K562 (cell line): ENCODE data around the gene CUX1. TPM values are rescaled to one million over a fixed set of nuclear protein-coding genes. Genes with fewer than 3 reads are reported as not detected.
A peak's percentile ranks its signal among the peaks of the same experiment; 100 is the strongest.

Experiments used
- ATAC-seq: fragments of 200-7000 bp; cut with Tn5 transposase; 3 replicates; pipeline ENCODE4 v1.9.1; 2020; ENCODE audit warnings: moderate library complexity
- BruUV-seq: library from RNA; stranded (reverse); fragments of 400-500 nt; replicated peaks from 2 replicates; lab custom pipeline; 2021; lab: Mats Ljungman, UMichigan
- CTCF ChIA-PET: fragments of 300-600 bp; formaldehyde crosslinking; extraction: SDS; loops from one replicate; lab custom pipeline; 2021; ENCODE audit warnings: low intra/inter-chr PET ratio; lab: Yijun Ruan, JAX
- POLR2A ChIA-PET: fragments of 300-600, 350-650 bp; sonication (Branson Sonifier 250); formaldehyde crosslinking; extraction: SDS; loops from one replicate; lab custom pipeline; 2021; ENCODE audit warnings: antibody characterized with exemption, inconsistent platforms; lab: Yijun Ruan, JAX
- DNase-seq, 4 experiments: peaks; one replicate each; pipeline versions ENCODE4 v3.0.0 to v3.0.0-alpha.2; 2011 to 2018; ENCODE audit warnings: low spot score in 3 of 4, mixed read lengths in 3 of 4; ENCODE audit errors: extremely low read depth in 1 of 4
- FAIRE-seq: peaks from 2 replicates; lab custom pipeline; 2011; peaks lifted over from hg19 to GRCh38; lab: Jason Lieb, UNC
- H2AFZ ChIP-seq: 2 replicates; pipeline ENCODE4 v1.6.0; 2011; ENCODE audit warnings: low read depth, low read length, control low read depth, inconsistent platforms
- H3K27ac ChIP-seq: fragments of 200-600 bp; 3 replicates; pipeline ENCODE4 v1.8.0; 2011; ENCODE audit warnings: low read depth, mild to moderate bottlenecking, control low read depth, inconsistent platforms, low read length, moderate library complexity, mixed read lengths; ENCODE audit errors: extremely low read depth
- H3K27me3 ChIP-seq, 2 experiments: fragments of 300-600 bp in 1 of 2; 2 replicates in 1 of 2; 3 replicates in 1 of 2; pipeline versions ENCODE4 v1.6.0 to v1.8.0; 2011; ENCODE audit warnings: inconsistent platforms in 2 of 2, low read length in 2 of 2, mild to moderate bottlenecking in 1 of 2, mixed read lengths in 1 of 2, moderate library complexity in 1 of 2; ENCODE audit not compliant: control insufficient read depth in 2 of 2, insufficient read depth in 2 of 2
- H3K36me3 ChIP-seq: fragments of 300-600 bp; 3 replicates; pipeline ENCODE4 v1.8.0; 2011; ENCODE audit warnings: mild to moderate bottlenecking, low read length, inconsistent platforms; ENCODE audit not compliant: control insufficient read depth, insufficient read depth
- H3K4me1 ChIP-seq, 2 experiments: fragments of 200-600 bp in 1 of 2; replicated peaks in 1 of 2; 2 replicates in 1 of 2; 3 replicates in 1 of 2; pipeline versions ENCODE4 v1.5.1 to v1.8.0; 2011; ENCODE audit warnings: inconsistent platforms in 2 of 2, low read length in 2 of 2, mild to moderate bottlenecking in 1 of 2, mixed read lengths in 1 of 2, moderate library complexity in 1 of 2; ENCODE audit not compliant: control insufficient read depth in 2 of 2, insufficient read depth in 2 of 2
- H3K4me2 ChIP-seq: 2 replicates; pipeline ENCODE4 v1.6.1; 2011; ENCODE audit warnings: low read length, control low read depth, inconsistent platforms, mixed read lengths; ENCODE audit not compliant: insufficient read depth
- H3K4me3 ChIP-seq: fragments of 200-600 bp; sonication (generic), shearing (Covaris generic); 2 replicates; pipeline ENCODE4 v1.5.1; 2016; ENCODE audit warnings: control low read depth, inconsistent platforms
- H3K79me2 ChIP-seq: fragments of 200-600 bp; 3 replicates; pipeline ENCODE4 v1.8.0; 2011; ENCODE audit warnings: low read length, inconsistent platforms; ENCODE audit not compliant: control insufficient read depth, insufficient read depth
- H3K9ac ChIP-seq, 2 experiments: 2 replicates each; pipeline versions ENCODE4 v1.6.0 to v1.6.1; 2011; ENCODE audit warnings: low read depth in 2 of 2, low read length in 2 of 2, control low read depth in 1 of 2, inconsistent platforms in 1 of 2, mild to moderate bottlenecking in 1 of 2, mixed read lengths in 1 of 2; ENCODE audit not compliant: insufficient read depth in 1 of 2
- H3K9me1 ChIP-seq: one replicate; pipeline ENCODE4 v1.6.0; 2011; ENCODE audit warnings: inconsistent platforms, mild to moderate bottlenecking, low read length, moderate library complexity; ENCODE audit not compliant: control insufficient read depth, insufficient read depth
- H3K9me3 ChIP-seq: replicated peaks from 2 replicates; pipeline ENCODE4 v1.5.1; 2011; ENCODE audit warnings: low read depth, low read length, inconsistent platforms; ENCODE audit not compliant: control insufficient read depth, insufficient read depth
- H4K20me1 ChIP-seq: replicated peaks from 2 replicates; pipeline ENCODE4 v1.6.1; 2011; ENCODE audit warnings: low read length, inconsistent platforms, mixed read lengths; ENCODE audit not compliant: control insufficient read depth, insufficient read depth
- CBX8 ChIP-seq: fragments of 200-600 bp; sonication (generic); IDR thresholded peaks from 2 replicates; pipeline ENCODE4 v1.6.1; 2012; ENCODE audit warnings: borderline replicate concordance, mixed run types, low read depth, mild to moderate bottlenecking, moderate library complexity, mixed read lengths, low read length, control low read depth, inconsistent platforms; ENCODE audit not compliant: poor library complexity, severe bottlenecking; ENCODE audit errors: extremely low read depth
- CTCF ChIP-seq, 3 experiments: IDR thresholded peaks in 2 of 3; conservative IDR thresholded peaks in 1 of 3; 2 replicates each; pipeline ENCODE4 v1.5.1; 2011 to 2012; ENCODE audit warnings: low read length in 3 of 3, mild to moderate bottlenecking in 3 of 3, control low read depth in 2 of 3, improper control_type of control experiment in 1 of 3, inconsistent platforms in 1 of 3, low read depth in 1 of 3, mixed read lengths in 1 of 3, moderate library complexity in 1 of 3; ENCODE audit not compliant: insufficient read depth in 2 of 3
- HMGN3 ChIP-seq: IDR thresholded peaks from 2 replicates; pipeline ENCODE4 v1.6.1; 2011; ENCODE audit warnings: borderline replicate concordance, low read depth, mild to moderate bottlenecking, mixed read lengths, low read length; ENCODE audit not compliant: insufficient read length; ENCODE audit errors: extremely low read depth
- REST ChIP-seq, 2 experiments: fragments of 450-650 bp; formaldehyde crosslinking in 1 of 2; IDR thresholded peaks; 2 replicates each; pipeline versions ENCODE4 v1.4.0 to v1.6.1; 2014 to 2020; ENCODE audit warnings: mild to moderate bottlenecking in 2 of 2, borderline replicate concordance in 1 of 2, low read depth in 1 of 2
- SIN3B ChIP-seq: fragments of 450-650 bp; IDR thresholded peaks from 2 replicates; pipeline ENCODE4 v1.6.1; 2017; ENCODE audit warnings: low read depth, mild to moderate bottlenecking, moderate library complexity
- VEZF1 ChIP-seq: fragments of 200-800 bp; sonication (Bioruptor generic); IDR thresholded peaks from 2 replicates; pipeline ENCODE4 v1.6.1; 2017; ENCODE audit warnings: missing genetic modification characterization, missing compliant biosample characterization
- ZNF384 ChIP-seq: IDR thresholded peaks from 2 replicates; pipeline ENCODE4 v1.6.1; 2012; ENCODE audit warnings: low read depth, low read length, improper control_type of control experiment
- WGBS: fragments of 100-300 bp; shearing (Covaris generic); methylation state at CpG from one replicate; pipeline ENCODE4 v1.1.6; 2016; ENCODE audit warnings: low coverage, mixed read lengths; ENCODE audit not compliant: insufficient coverage; ENCODE audit errors: missing lambda C conversion rate; 5-methylcytosine and 5-hydroxymethylcytosine counted together
- in situ Hi-C: fragments of 300-500 bp; cut with MboI; formaldehyde crosslinking; loops from 4 replicates; pipeline ENCODE4 v1.15.0; 2018; ENCODE audit warnings: inconsistent platforms, mixed read lengths
- intact Hi-C: fragments of 100-400 bp; cut with micrococcal nuclease; formaldehyde crosslinking; loops from 2 replicates; pipeline ENCODE4 v1.14.2; 2022
- polyA plus RNA-seq, 8 experiments: library from polyadenylated mRNA; depleted of rRNA in 4 of 8; stranded (reverse) in 5 of 8; unstranded in 3 of 8; fragments of >200 nt; fragmentation: Nextera tagmentation in 2 of 8; fragmentation: Illumina TruSeq in 1 of 8; extraction: Ambion mirVana in 2 of 8; extraction: Trizol in 1 of 8; gene quantifications; 2 replicates each; pipeline versions ENCODE4 v1.2.1 to v1.2.3, GENCODE V29; 2011 to 2014; ENCODE audit warnings: inconsistent platforms in 1 of 8, missing spikeins in 1 of 8
- total RNA-seq, 7 experiments: library from RNA; depleted of rRNA in 6 of 7; stranded (reverse); fragments of >200 nt in 6 of 7; fragmentation: Illumina TruSeq in 2 of 7; extraction: Trizol in 2 of 7; gene quantifications; 2 replicates each; pipeline versions ENCODE4 v1.2.1 to v1.2.3, GENCODE V29; 2011 to 2021; ENCODE audit warnings: low replicate concordance in 1 of 7

CUX1 gene
- total and polyA plus RNA-seq, 9 of the 15 experiments (the other 6 are each of a cell fraction or from before 2014, with no cell fraction given) = 3.6 to 55.3 (median 25.2) TPM

DNA sequence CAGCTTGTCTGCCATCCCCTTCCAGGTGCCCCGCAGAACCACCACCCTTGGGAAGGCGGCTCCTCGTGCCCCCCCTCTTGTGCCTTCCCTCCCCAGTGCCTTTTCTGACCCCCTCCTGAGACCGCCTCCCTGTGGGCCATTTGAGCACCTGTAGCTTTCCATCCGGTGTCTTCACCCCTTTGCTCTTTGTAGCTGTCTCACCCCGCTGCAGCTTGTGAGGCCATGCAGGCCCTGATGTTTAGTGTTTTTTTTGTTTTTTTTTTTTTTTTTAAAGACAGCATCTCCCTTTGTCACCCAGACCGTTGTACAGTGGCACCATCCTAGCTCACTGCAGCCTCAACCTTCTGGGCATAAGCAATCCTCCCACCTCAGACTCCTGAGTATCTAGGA lies 52.5 kb downstream of the CUX1 start:
- DNase-seq = peak; percentile 33 to 63 (median 57)
- in situ Hi-C loops (no loop called here), intact Hi-C loops (no loop called here)
- peak; percentile 66 for ATAC-seq
- no peak for FAIRE-seq
- peaks cover 32 to 36% of the 10 kb centered on the region in 2 experiments for H3K4me1 ChIP-seq
- peak overlapping the region; percentile 63 for H3K27ac ChIP-seq
- H4K20me1 ChIP-seq = peaks cover 39% of the 10 kb centered on the region
- ChIA-PET POLR2A (interaction anchor here (0.5 to 1.9 kb wide), 9 partner anchors 8 to 356 kb away, joined by 3 to 9 read pairs (median 3); no protein-coding TSS in a partner anchor), CTCF (no interaction called here)
- 73% methylated on average over 6 of the region's 7 CpGs for WGBS
- peaks cover 11% of the 10 kb centered on the region; the same call in 2 of the 3 replicates for H3K36me3 ChIP-seq
- H3K27me3 ChIP-seq = no peaks in the 10 kb centered on the region
- BruUV-seq = no TSS peak
- no peak overlapping the region for H2AFZ ChIP-seq
- peak overlapping the region; percentile 35; the same call in 1 of the 2 replicates for H3K4me2 ChIP-seq
- H3K9me1 ChIP-seq = peaks cover 4% of the 10 kb centered on the region
- H3K4me3 ChIP-seq = no peak overlapping the region
- peak overlapping the region; percentile 36 to 83; a peak in 2 of 4 replicates for H3K9ac ChIP-seq
- no peaks in the 10 kb centered on the region for H3K9me3 ChIP-seq
- H3K79me2 ChIP-seq = peaks cover 98% of the 10 kb centered on the region
- peak; percentile 60; the same call in 1 of the 2 replicates for TF ChIP-seq ZNF384
- peak; percentile 35; the same call in 1 of the 2 replicates for TF ChIP-seq VEZF1 (CRISPR knock-in tag)
- peak in 2 of 3 experiments; percentile 11 to 17; a peak in 1 of 6 replicates for TF ChIP-seq CTCF (IDR thresholded peaks at IDR 0.05 in 2 of 3, conservative IDR thresholded peaks at IDR 0.05 in 1 of 3; ENCODE audit: insufficient read depth in 2 of 3, low read depth in 1 of 3, low read length in 3 of 3)
- 0 out of 2 replicates have a peak, but pooled peaks have one; percentile 3 for TF ChIP-seq REST (IDR thresholded peaks at IDR 0.05; ENCODE audit: borderline replicate concordance)
- TF ChIP-seq REST (CRISPR knock-in tag; IDR thresholded peaks at IDR 0.05; ENCODE audit: low read depth) = no peak
- no peak for TF ChIP-seq SIN3B
- no peak for TF ChIP-seq CBX8
- TF ChIP-seq HMGN3 = peak; percentile 14
